ENCODE results near the gene PTPRG.

PTPRG gene

GRCh38 chr3:61864886-61865285, 303.5 kb downstream of the PTPRG start:
- TF ChIP-seq, protein P1, sequence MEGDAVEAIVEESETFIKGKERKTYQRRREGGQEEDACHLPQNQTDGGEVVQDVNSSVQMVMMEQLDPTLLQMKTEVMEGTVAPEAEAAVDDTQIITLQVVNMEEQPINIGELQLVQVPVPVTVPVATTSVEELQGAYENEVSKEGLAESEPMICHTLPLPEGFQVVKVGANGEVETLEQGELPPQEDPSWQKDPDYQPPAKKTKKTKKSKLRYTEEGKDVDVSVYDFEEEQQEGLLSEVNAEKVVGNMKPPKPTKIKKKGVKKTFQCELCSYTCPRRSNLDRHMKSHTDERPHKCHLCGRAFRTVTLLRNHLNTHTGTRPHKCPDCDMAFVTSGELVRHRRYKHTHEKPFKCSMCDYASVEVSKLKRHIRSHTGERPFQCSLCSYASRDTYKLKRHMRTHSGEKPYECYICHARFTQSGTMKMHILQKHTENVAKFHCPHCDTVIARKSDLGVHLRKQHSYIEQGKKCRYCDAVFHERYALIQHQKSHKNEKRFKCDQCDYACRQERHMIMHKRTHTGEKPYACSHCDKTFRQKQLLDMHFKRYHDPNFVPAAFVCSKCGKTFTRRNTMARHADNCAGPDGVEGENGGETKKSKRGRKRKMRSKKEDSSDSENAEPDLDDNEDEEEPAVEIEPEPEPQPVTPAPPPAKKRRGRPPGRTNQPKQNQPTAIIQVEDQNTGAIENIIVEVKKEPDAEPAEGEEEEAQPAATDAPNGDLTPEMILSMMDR (IDR thresholded peaks at IDR 0.05; ENCODE audit: low read depth, low read length), result no peak
- TF ChIP-seq EZH2phosphoT487 (IDR thresholded peaks at IDR 0.05; ENCODE audit: low read depth), result no peak
- no peak overlapping the region for H2AFZ ChIP-seq (ENCODE audit: low read depth, low read length)
- H3K79me2 ChIP-seq (ENCODE audit: low read length), result no peaks in the 10 kb centered on the region
- H3K27me3 ChIP-seq (ENCODE audit: low read depth, low read length), result no peaks in the 10 kb centered on the region
- peaks cover 9% of the 10 kb centered on the region for H3K4me1 ChIP-seq (ENCODE audit: low read length)
- no peak overlapping the region for H3K4me2 ChIP-seq (ENCODE audit: low read length)
- H3K27ac ChIP-seq (ENCODE audit: low read length), result no peak overlapping the region
- no peak overlapping the region for H3K9ac ChIP-seq (ENCODE audit: low read length)
- no peaks in the 10 kb centered on the region for H3K9me3 ChIP-seq (ENCODE audit: insufficient read depth, low read length)
- H3K36me3 ChIP-seq (replicated peaks; ENCODE audit: low read depth, low read length), result no peaks in the 10 kb centered on the region
- no peaks in the 10 kb centered on the region for H4K20me1 ChIP-seq (ENCODE audit: insufficient read depth, low read length)
- no peak overlapping the region for H3K4me3 ChIP-seq (ENCODE audit: low read length)

DNA sequence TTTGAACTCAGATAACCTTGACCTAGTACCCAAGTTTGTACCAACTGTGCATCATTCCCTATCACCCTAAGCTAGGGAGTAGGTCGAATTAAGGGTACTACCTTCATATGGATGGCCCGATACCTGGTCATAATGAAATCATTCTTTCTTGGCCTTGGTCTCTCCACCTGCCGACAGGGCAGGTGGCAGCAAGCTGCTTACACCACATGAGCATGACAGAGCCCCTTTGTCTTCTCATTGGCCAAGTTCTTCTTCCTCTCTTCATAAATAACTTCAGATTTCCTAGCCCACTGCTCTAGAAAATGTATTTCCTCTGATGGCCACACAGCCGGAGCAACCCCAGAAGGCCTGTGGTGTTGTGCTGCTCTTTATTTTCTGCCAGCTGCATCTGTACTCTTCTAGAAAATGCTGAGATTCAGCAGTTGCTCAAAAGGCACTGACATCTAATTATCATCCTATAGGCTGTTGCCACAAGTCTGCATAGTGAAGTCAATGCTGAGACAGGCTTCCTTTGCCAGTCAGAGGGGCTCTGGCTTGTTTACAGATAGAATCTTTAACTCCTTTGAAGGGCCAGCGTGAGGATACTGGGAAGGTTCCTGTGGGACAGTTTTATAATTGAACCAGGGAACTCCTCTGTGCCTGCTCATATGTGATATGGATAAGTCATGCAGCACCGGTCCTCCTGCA, 304.2 kb downstream of the PTPRG start:
- no peaks in the 10 kb centered on the region for H3K27me3 ChIP-seq (ENCODE audit: low read depth, low read length)
- H3K4me3 ChIP-seq (ENCODE audit: low read length), result no peak overlapping the region
- H3K9me3 ChIP-seq (ENCODE audit: insufficient read depth, low read length), result no peaks in the 10 kb centered on the region
- no peak overlapping the region for H3K4me2 ChIP-seq (ENCODE audit: low read length)
- peaks cover 9% of the 10 kb centered on the region for H3K4me1 ChIP-seq (ENCODE audit: low read length)
- no peak overlapping the region for H2AFZ ChIP-seq (ENCODE audit: low read depth, low read length)
- no peaks in the 10 kb centered on the region for H4K20me1 ChIP-seq (ENCODE audit: insufficient read depth, low read length)
- H3K9ac ChIP-seq (ENCODE audit: low read length), result no peak overlapping the region
- no peaks in the 10 kb centered on the region for H3K79me2 ChIP-seq (ENCODE audit: low read length)
- TF ChIP-seq, protein P1 (IDR thresholded peaks at IDR 0.05; ENCODE audit: low read depth, low read length), result no peak
- TF ChIP-seq EZH2phosphoT487 (IDR thresholded peaks at IDR 0.05; ENCODE audit: low read depth), result no peak
- no peak overlapping the region for H3K27ac ChIP-seq (ENCODE audit: low read length)
- no peaks in the 10 kb centered on the region for H3K36me3 ChIP-seq (replicated peaks; ENCODE audit: low read depth, low read length)

DNA sequence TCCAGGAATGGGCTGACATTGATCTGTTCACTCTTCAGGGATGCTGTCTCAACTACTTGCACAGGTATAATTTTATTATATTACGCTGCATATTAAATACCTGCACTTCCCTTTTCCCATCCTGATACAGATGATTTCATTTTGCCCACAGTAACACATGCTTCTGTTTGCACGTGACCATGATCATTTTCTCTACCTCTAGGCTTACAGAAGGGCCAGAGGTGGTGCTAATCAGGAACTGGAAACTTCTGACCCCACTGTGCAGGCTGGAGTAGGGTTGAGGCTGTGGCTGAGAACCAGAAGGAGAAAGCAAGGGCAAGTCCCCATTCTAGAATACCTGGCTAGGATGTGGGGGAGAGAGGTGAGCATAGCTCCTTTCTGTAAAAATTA, 304.8 kb downstream of the PTPRG start:
- TF ChIP-seq, protein P1 (IDR thresholded peaks at IDR 0.05; ENCODE audit: low read depth, low read length), result no peak
- TF ChIP-seq EZH2phosphoT487 (IDR thresholded peaks at IDR 0.05; ENCODE audit: low read depth), result no peak
- H3K79me2 ChIP-seq (ENCODE audit: low read length), result no peaks in the 10 kb centered on the region
- no peak overlapping the region for H3K9ac ChIP-seq (ENCODE audit: low read length)
- H3K27me3 ChIP-seq (ENCODE audit: low read depth, low read length), result no peaks in the 10 kb centered on the region
- no peaks in the 10 kb centered on the region for H3K36me3 ChIP-seq (replicated peaks; ENCODE audit: low read depth, low read length)
- H3K4me3 ChIP-seq (ENCODE audit: low read length), result no peak overlapping the region
- no peak overlapping the region for H3K4me2 ChIP-seq (ENCODE audit: low read length)
- peaks cover 9% of the 10 kb centered on the region for H3K4me1 ChIP-seq (ENCODE audit: low read length)
- no peak overlapping the region for H3K27ac ChIP-seq (ENCODE audit: low read length)
- H2AFZ ChIP-seq (ENCODE audit: low read depth, low read length), result no peak overlapping the region
- no peaks in the 10 kb centered on the region for H4K20me1 ChIP-seq (ENCODE audit: insufficient read depth, low read length)
- H3K9me3 ChIP-seq (ENCODE audit: insufficient read depth, low read length), result no peaks in the 10 kb centered on the region

DNA sequence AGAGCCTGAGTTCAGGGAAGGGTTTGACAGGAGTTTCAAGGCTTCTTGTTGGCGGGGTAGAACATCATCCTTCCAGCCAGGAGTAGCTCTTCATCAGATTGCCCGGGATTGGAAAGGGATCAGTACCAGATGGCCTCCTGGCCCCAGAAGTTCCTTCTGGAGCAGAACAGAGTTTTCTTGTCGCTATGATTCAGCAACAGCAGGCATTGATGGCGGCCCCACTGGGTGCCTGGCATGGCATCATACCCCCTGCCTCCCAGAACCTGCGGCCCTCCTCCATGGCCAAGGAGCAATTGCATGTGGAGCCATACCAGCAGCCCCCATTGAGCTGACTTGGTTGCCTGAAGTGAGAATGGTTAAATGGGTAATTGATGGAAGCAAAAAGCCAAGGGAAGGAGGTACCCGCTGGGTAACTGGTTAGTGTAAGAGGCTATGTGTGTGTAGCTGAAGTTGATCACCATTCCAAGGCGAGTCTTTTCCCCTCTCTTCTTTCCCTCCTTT, 305.6 kb downstream of the PTPRG start:
- no peak overlapping the region for H3K9ac ChIP-seq (ENCODE audit: low read length)
- H3K4me1 ChIP-seq (ENCODE audit: low read length), result peaks cover 9% of the 10 kb centered on the region
- H2AFZ ChIP-seq (ENCODE audit: low read depth, low read length), result no peak overlapping the region
- no peak overlapping the region for H3K4me3 ChIP-seq (ENCODE audit: low read length)
- no peaks in the 10 kb centered on the region for H4K20me1 ChIP-seq (ENCODE audit: insufficient read depth, low read length)
- no peak overlapping the region for H3K27ac ChIP-seq (ENCODE audit: low read length)
- TF ChIP-seq EZH2phosphoT487 (IDR thresholded peaks at IDR 0.05; ENCODE audit: low read depth), result no peak
- TF ChIP-seq, protein P1 (IDR thresholded peaks at IDR 0.05; ENCODE audit: low read depth, low read length), result no peak
- no peaks in the 10 kb centered on the region for H3K27me3 ChIP-seq (ENCODE audit: low read depth, low read length)
- no peaks in the 10 kb centered on the region for H3K9me3 ChIP-seq (ENCODE audit: insufficient read depth, low read length)
- H3K36me3 ChIP-seq (replicated peaks; ENCODE audit: low read depth, low read length), result no peaks in the 10 kb centered on the region
- H3K4me2 ChIP-seq (ENCODE audit: low read length), result no peak overlapping the region
- H3K79me2 ChIP-seq (ENCODE audit: low read length), result no peaks in the 10 kb centered on the region

Measured in OCI-LY3 (cell line).